Measurements from ENCODE around the gene JPT1.

JPT1 gene

GRCh38 chr17:75093548-75094158, 60.7 kb downstream of the JPT1 start:
- no peak overlapping the region for H3K4me3 ChIP-seq (ENCODE audit: low read length)
- TF ChIP-seq ZNF274 (IDR thresholded peaks at IDR 0.05; ENCODE audit: low read depth, low read length): no peak

GRCh38 chr17:75091855-75092327, 62.4 kb downstream of the JPT1 start:
- no peak overlapping the region for H3K4me3 ChIP-seq (ENCODE audit: low read length)
- TF ChIP-seq ZNF274 (IDR thresholded peaks at IDR 0.05; ENCODE audit: low read depth, low read length): no peak

GRCh38 chr17:75090871-75091854, 63.1 kb downstream of the JPT1 start:
- TF ChIP-seq ZNF274 (IDR thresholded peaks at IDR 0.05; ENCODE audit: low read depth, low read length): no peak
- H3K4me3 ChIP-seq (ENCODE audit: low read length): no peak overlapping the region

GRCh38 chr17:75088465-75089417, 65.6 kb downstream of the JPT1 start:
- TF ChIP-seq ZNF274 (IDR thresholded peaks at IDR 0.05; ENCODE audit: low read depth, low read length): no peak
- H3K4me3 ChIP-seq (ENCODE audit: low read length): no peak overlapping the region; the same call in 1 of the 2 replicates

- peak within 1 kb of the TSS; percentile 45; the same call in 1 of the 2 replicates for H3K4me3 ChIP-seq (ENCODE audit: low read length)
- no peak for TF ChIP-seq ZNF274 (IDR thresholded peaks at IDR 0.05; ENCODE audit: low read depth, low read length)
Observed at GRCh38 chr17:75087558-75088453, 66.5 kb downstream of the JPT1 start, which contains the start of gene SLC16A5. SLC16A5 (plus strand) TSS chr17:75087954; CDS start chr17:75093637, 5,683 bp downstream.

GRCh38 chr17:75087182-75087557, 67.1 kb downstream of the JPT1 start:
- TF ChIP-seq ZNF274 (IDR thresholded peaks at IDR 0.05; ENCODE audit: low read depth, low read length): no peak
- H3K4me3 ChIP-seq (ENCODE audit: low read length): peak overlapping the region; percentile 45; the same call in 1 of the 2 replicates

GRCh38 chr17:75086496-75087181, 67.7 kb downstream of the JPT1 start:
- no peak for TF ChIP-seq ZNF274 (IDR thresholded peaks at IDR 0.05; ENCODE audit: low read depth, low read length)
- H3K4me3 ChIP-seq (ENCODE audit: low read length): no peak overlapping the region
